ENCODE measurements around the gene C1QTNF2. TPM values are rescaled to one million over a fixed set of nuclear protein-coding genes. Genes with fewer than 3 reads are reported as not detected.

Gene C1QTNF2
- total RNA-seq, 1 donor from 2014 or later, result 27.8 TPM

GRCh38 chr5:160298189-160298588 lies 72.2 kb downstream of the C1QTNF2 start:
- DNase-seq, result no peak

GRCh38 chr5:160297776-160298175 lies 72.7 kb downstream of the C1QTNF2 start:
- no peak for DNase-seq

Small RNA genes lying within 50 kb of the gene (small RNA-seq; reads per million reads assigned to genes)
- gene AC112191.3 (ENCODE audit: low replicate concordance), result not detected

Other genes with a start within 250 kb of the C1QTNF2 start
- gene FABP6, start 141.1 kb downstream of the C1QTNF2 start, total RNA-seq, result not detected
- 8.3 TPM for gene CCNJL, start 58.1 kb downstream of the C1QTNF2 start, total RNA-seq
- gene FAM200C, start 29.4 kb upstream of the C1QTNF2 start, total RNA-seq, result 17.0 TPM
- gene SLU7, start 48.5 kb upstream of the C1QTNF2 start, total RNA-seq, result 77.5 TPM
- 45.9 TPM for gene PTTG1, start 51.2 kb upstream of the C1QTNF2 start, total RNA-seq

Data from tongue (tissue), 3 donors.